DND-41 (cell line): ENCODE data around the gene RAB3C.

Experiments used
- EZH2 ChIP-seq: IDR thresholded peaks from 3 replicates; pipeline ENCODE4 v1.6.1; 2012; ENCODE audit warnings: borderline replicate concordance, low read depth, mild to moderate bottlenecking, moderate library complexity, low read length, inconsistent platforms; ENCODE audit not compliant: severe bottlenecking
- TF ChIP-seq, protein P1 (sequence below): IDR thresholded peaks from 2 replicates; pipeline ENCODE4 v1.5.1; 2012; ENCODE audit warnings: borderline replicate concordance, low read length, moderate library complexity, mild to moderate bottlenecking; ENCODE audit not compliant: poor library complexity, severe bottlenecking; ENCODE audit errors: extremely low read depth

DNA sequence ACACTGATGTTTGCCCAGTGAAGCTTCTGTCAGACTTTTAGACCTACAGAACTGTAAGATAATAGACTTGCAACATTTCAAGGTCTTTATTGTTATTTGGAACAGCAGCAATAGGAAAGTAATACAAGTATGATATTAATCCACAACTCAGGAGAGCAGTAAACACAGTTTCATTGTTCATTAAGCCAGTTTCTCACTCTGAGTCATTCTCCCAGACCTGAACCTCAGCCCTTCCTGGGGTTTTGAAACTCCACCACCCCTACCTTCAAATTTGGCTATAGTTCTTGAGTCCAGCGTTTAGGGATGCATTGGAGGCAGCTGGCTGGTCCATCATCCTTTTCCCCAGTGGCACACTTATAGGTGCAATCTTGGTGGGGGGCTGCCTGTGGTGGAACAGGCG lies 203.2 kb downstream of the RAB3C start:
- TF ChIP-seq, protein P1, sequence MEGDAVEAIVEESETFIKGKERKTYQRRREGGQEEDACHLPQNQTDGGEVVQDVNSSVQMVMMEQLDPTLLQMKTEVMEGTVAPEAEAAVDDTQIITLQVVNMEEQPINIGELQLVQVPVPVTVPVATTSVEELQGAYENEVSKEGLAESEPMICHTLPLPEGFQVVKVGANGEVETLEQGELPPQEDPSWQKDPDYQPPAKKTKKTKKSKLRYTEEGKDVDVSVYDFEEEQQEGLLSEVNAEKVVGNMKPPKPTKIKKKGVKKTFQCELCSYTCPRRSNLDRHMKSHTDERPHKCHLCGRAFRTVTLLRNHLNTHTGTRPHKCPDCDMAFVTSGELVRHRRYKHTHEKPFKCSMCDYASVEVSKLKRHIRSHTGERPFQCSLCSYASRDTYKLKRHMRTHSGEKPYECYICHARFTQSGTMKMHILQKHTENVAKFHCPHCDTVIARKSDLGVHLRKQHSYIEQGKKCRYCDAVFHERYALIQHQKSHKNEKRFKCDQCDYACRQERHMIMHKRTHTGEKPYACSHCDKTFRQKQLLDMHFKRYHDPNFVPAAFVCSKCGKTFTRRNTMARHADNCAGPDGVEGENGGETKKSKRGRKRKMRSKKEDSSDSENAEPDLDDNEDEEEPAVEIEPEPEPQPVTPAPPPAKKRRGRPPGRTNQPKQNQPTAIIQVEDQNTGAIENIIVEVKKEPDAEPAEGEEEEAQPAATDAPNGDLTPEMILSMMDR: no peak
- TF ChIP-seq EZH2: no peak
